Measurements from ENCODE around the gene ATG7.
"Not testable (repeated sequence)": the region's sequence is repeated elsewhere in the genome, so short reads cannot be mapped to it uniquely, and the experiment has no call there.

Gene ATG7

GRCh38 chr3:11570789-11571495, 298.7 kb downstream of the ATG7 start:
- H3K27ac ChIP-seq (ENCODE audit: low read depth, low read length), result no peak overlapping the region
- TF ChIP-seq EZH2phosphoT487 (IDR thresholded peaks at IDR 0.05; ENCODE audit: borderline replicate concordance, low read length), result no peak
- TF ChIP-seq, protein P1, sequence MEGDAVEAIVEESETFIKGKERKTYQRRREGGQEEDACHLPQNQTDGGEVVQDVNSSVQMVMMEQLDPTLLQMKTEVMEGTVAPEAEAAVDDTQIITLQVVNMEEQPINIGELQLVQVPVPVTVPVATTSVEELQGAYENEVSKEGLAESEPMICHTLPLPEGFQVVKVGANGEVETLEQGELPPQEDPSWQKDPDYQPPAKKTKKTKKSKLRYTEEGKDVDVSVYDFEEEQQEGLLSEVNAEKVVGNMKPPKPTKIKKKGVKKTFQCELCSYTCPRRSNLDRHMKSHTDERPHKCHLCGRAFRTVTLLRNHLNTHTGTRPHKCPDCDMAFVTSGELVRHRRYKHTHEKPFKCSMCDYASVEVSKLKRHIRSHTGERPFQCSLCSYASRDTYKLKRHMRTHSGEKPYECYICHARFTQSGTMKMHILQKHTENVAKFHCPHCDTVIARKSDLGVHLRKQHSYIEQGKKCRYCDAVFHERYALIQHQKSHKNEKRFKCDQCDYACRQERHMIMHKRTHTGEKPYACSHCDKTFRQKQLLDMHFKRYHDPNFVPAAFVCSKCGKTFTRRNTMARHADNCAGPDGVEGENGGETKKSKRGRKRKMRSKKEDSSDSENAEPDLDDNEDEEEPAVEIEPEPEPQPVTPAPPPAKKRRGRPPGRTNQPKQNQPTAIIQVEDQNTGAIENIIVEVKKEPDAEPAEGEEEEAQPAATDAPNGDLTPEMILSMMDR (IDR thresholded peaks at IDR 0.05; ENCODE audit: low read depth, low read length, poor library complexity, severe bottlenecking), result no peak
- H3K4me1 ChIP-seq (ENCODE audit: control insufficient read depth, low read length), result no peaks in the 10 kb centered on the region
- no peaks in the 10 kb centered on the region for H3K27me3 ChIP-seq (ENCODE audit: control insufficient read depth, low read length)
- no peaks in the 10 kb centered on the region for H3F3A ChIP-seq (ENCODE audit: control insufficient read depth, insufficient read depth)
- no peak overlapping the region for H3K4me2 ChIP-seq (ENCODE audit: low read length)
- H3K79me2 ChIP-seq (ENCODE audit: control insufficient read depth, low read length), result peaks cover 98% of the 10 kb centered on the region
- H3K4me3 ChIP-seq (ENCODE audit: low read length), result no peak overlapping the region
- H3K9me2 ChIP-seq (replicated peaks; ENCODE audit: control insufficient read depth, low read length), result no peaks in the 10 kb centered on the region
- H3K36me3 ChIP-seq (ENCODE audit: control insufficient read depth, low read length), result peaks cover 75% of the 10 kb centered on the region
- H3K9me3 ChIP-seq (ENCODE audit: control insufficient read depth, insufficient read depth, low read length), result no peaks in the 10 kb centered on the region
- peaks cover 14% of the 10 kb centered on the region; the same call in 1 of the 2 replicates for H4K20me1 ChIP-seq (ENCODE audit: control insufficient read depth, insufficient read depth, low read depth, low read length)

GRCh38 chr3:11572660-11573059, 300.5 kb downstream of the ATG7 start:
- H3K79me2 ChIP-seq (ENCODE audit: control insufficient read depth, low read length), result peaks cover 98% of the 10 kb centered on the region

GRCh38 chr3:11574981-11575669, 302.9 kb downstream of the ATG7 start:
- peaks cover 62% of the 10 kb centered on the region for H3K36me3 ChIP-seq (ENCODE audit: control insufficient read depth, low read length)
- H4K20me1 ChIP-seq (ENCODE audit: control insufficient read depth, insufficient read depth, low read depth, low read length), result peaks cover 21% of the 10 kb centered on the region
- no peak overlapping the region for H3K27ac ChIP-seq (ENCODE audit: low read depth, low read length)
- H3K27me3 ChIP-seq (ENCODE audit: control insufficient read depth, low read length), result no peaks in the 10 kb centered on the region
- TF ChIP-seq EZH2phosphoT487 (IDR thresholded peaks at IDR 0.05; ENCODE audit: borderline replicate concordance, low read length), result no peak
- TF ChIP-seq, protein P1 (IDR thresholded peaks at IDR 0.05; ENCODE audit: low read depth, low read length, poor library complexity, severe bottlenecking), result no peak
- H3K79me2 ChIP-seq (ENCODE audit: control insufficient read depth, low read length), result peaks cover 95% of the 10 kb centered on the region
- no peak overlapping the region for H3K4me3 ChIP-seq (ENCODE audit: low read length)
- H3F3A ChIP-seq (ENCODE audit: control insufficient read depth, insufficient read depth), result no peaks in the 10 kb centered on the region
- no peaks in the 10 kb centered on the region for H3K9me3 ChIP-seq (ENCODE audit: control insufficient read depth, insufficient read depth, low read length)
- peaks cover 25% of the 10 kb centered on the region for H3K4me1 ChIP-seq (ENCODE audit: control insufficient read depth, low read length)
- no peaks in the 10 kb centered on the region for H3K9me2 ChIP-seq (replicated peaks; ENCODE audit: control insufficient read depth, low read length)
- H3K4me2 ChIP-seq (ENCODE audit: low read length), result no peak overlapping the region

More at GRCh38 chr3:11572660-11573059, 300.5 kb downstream of the ATG7 start:
- Histone ChIP-seq H4K20me1 (ENCODE audit: control insufficient read depth, insufficient read depth, low read depth, low read length) (peaks cover 15% of the 10 kb centered on the region; the same call in 1 of the 2 replicates), H3K36me3 (ENCODE audit: control insufficient read depth, low read length) (peaks cover 69% of the 10 kb centered on the region), H3K4me1 (ENCODE audit: control insufficient read depth, low read length) (peaks cover 14% of the 10 kb centered on the region)
- H3K9me3 ChIP-seq (ENCODE audit: control insufficient read depth, insufficient read depth, low read length); H3K9me2 ChIP-seq (replicated peaks; ENCODE audit: control insufficient read depth, low read length); H3K4me3 ChIP-seq (ENCODE audit: low read length); H3K4me2 ChIP-seq (ENCODE audit: low read length); H3K27ac ChIP-seq (ENCODE audit: low read depth, low read length); H3K27me3 ChIP-seq (ENCODE audit: control insufficient read depth, low read length); H3F3A ChIP-seq (ENCODE audit: control insufficient read depth, insufficient read depth): not testable (repeated sequence)

DNA sequence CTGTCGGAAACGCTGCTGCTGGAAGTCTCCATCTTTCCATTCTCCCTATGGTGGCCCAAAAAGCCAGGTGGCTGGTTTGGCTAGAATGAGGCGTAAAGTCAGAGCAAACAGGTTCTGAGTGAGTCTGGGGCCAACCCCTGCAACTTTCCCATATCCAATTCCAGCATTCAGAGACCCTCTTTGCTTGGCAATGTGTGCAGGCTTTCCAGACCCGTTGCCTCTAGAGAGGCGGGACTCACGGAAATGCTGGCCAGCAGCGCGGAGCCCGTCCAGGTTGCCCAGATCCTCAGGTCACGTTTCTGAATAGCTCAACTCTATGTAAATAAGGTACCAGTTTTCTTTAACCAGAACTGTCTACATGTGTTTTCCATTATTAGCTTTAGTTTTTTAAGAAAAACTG, 303.5 kb downstream of the ATG7 start:
- peaks cover 95% of the 10 kb centered on the region for H3K79me2 ChIP-seq (ENCODE audit: control insufficient read depth, low read length)
- no peaks in the 10 kb centered on the region for H3K9me2 ChIP-seq (replicated peaks; ENCODE audit: control insufficient read depth, low read length)
- H4K20me1 ChIP-seq (ENCODE audit: control insufficient read depth, insufficient read depth, low read depth, low read length), result peaks cover 23% of the 10 kb centered on the region
- no peaks in the 10 kb centered on the region for H3K9me3 ChIP-seq (ENCODE audit: control insufficient read depth, insufficient read depth, low read length)
- peaks cover 25% of the 10 kb centered on the region for H3K4me1 ChIP-seq (ENCODE audit: control insufficient read depth, low read length)
- H3F3A ChIP-seq (ENCODE audit: control insufficient read depth, insufficient read depth), result no peaks in the 10 kb centered on the region
- H3K36me3 ChIP-seq (ENCODE audit: control insufficient read depth, low read length), result peaks cover 64% of the 10 kb centered on the region
- H3K4me2 ChIP-seq (ENCODE audit: low read length), result no peak overlapping the region
- TF ChIP-seq, protein P1 (IDR thresholded peaks at IDR 0.05; ENCODE audit: low read depth, low read length, poor library complexity, severe bottlenecking), result no peak
- TF ChIP-seq EZH2phosphoT487 (IDR thresholded peaks at IDR 0.05; ENCODE audit: borderline replicate concordance, low read length), result no peak
- H3K27me3 ChIP-seq (ENCODE audit: control insufficient read depth, low read length), result no peaks in the 10 kb centered on the region
- no peak overlapping the region for H3K4me3 ChIP-seq (ENCODE audit: low read length)
- H3K27ac ChIP-seq (ENCODE audit: low read depth, low read length), result no peak overlapping the region

Data from DOHH2 (cell line).